ENCODE results near the gene APOBEC3H.

APOBEC3H gene

GRCh38 chr22:39081598-39081997 lies 15.4 kb upstream of the APOBEC3H start:
- no peak for DNase-seq

GRCh38 chr22:39083212-39084165 lies 13.6 kb upstream of the APOBEC3H start:
- DNase-seq: no peak

GRCh38 chr22:39084666-39085065 lies 12.4 kb upstream of the APOBEC3H start:
- no peak for DNase-seq

- no peak for DNase-seq
Measured at GRCh38 chr22:39087098-39087497, 9.9 kb upstream of the APOBEC3H start.

GRCh38 chr22:39087881-39088684 lies 9.0 kb upstream of the APOBEC3H start:
- no peak for DNase-seq

GRCh38 chr22:39088685-39089032 lies 8.4 kb upstream of the APOBEC3H start:
- no peak for DNase-seq

- no peak for DNase-seq
Measured at GRCh38 chr22:39089928-39090327, 7.1 kb upstream of the APOBEC3H start.

- no peak for DNase-seq
Measured at GRCh38 chr22:39090426-39091064, 6.5 kb upstream of the APOBEC3H start.

GRCh38 chr22:39091126-39092081 lies 5.6 kb upstream of the APOBEC3H start:
- DNase-seq: no peak

- DNase-seq: no peak
Measured at GRCh38 chr22:39092111-39092862, 4.8 kb upstream of the APOBEC3H start.

- no peak for DNase-seq
Measured at GRCh38 chr22:39094717-39095389, 2.2 kb upstream of the APOBEC3H start.

- DNase-seq: no peak
Measured at GRCh38 chr22:39095971-39096370, 1.1 kb upstream of the APOBEC3H start.

- DNase-seq: no peak
Measured at GRCh38 chr22:39098026-39098425, 982 bp downstream of the APOBEC3H start.

- no peak for DNase-seq
Measured at GRCh38 chr22:39098576-39098975, 1.5 kb downstream of the APOBEC3H start.

- no peak for DNase-seq
Measured at GRCh38 chr22:39101226-39101625, 4.2 kb downstream of the APOBEC3H start.

- no peak for DNase-seq
Measured at GRCh38 chr22:39103431-39103830, 6.4 kb downstream of the APOBEC3H start.

- no peak for DNase-seq
Measured at GRCh38 chr22:39106326-39106725, 9.3 kb downstream of the APOBEC3H start.

GRCh38 chr22:39108487-39108886 lies 11.4 kb downstream of the APOBEC3H start:
- DNase-seq: no peak

- no peak for DNase-seq
Measured at GRCh38 chr22:39109361-39109760, 12.3 kb downstream of the APOBEC3H start.

GRCh38 chr22:39110631-39111561 lies 13.9 kb downstream of the APOBEC3H start:
- DNase-seq: no peak
